Fibroblast of lung (primary cell): Measurements from ENCODE around the gene SLC22A14.

Experiments used
- EZH2 ChIP-seq: IDR thresholded peaks from 2 replicates; pipeline ENCODE4 v1.5.1; 2012; ENCODE audit warnings: low read length, control low read depth, mild to moderate bottlenecking; ENCODE audit errors: missing control alignments
- TF ChIP-seq, protein P1 (sequence below), 2 donors: IDR thresholded peaks in 1 of 2; conservative IDR thresholded peaks in 1 of 2; 1 replicate in 1 of 2; 2 replicates in 1 of 2; pipeline ENCODE4 v1.5.1; 2011 to 2012; ENCODE audit warnings: low read length in 2 of 2, control low read depth in 1 of 2, inconsistent platforms in 1 of 2, low read depth in 1 of 2, mild to moderate bottlenecking in 1 of 2

DNA sequence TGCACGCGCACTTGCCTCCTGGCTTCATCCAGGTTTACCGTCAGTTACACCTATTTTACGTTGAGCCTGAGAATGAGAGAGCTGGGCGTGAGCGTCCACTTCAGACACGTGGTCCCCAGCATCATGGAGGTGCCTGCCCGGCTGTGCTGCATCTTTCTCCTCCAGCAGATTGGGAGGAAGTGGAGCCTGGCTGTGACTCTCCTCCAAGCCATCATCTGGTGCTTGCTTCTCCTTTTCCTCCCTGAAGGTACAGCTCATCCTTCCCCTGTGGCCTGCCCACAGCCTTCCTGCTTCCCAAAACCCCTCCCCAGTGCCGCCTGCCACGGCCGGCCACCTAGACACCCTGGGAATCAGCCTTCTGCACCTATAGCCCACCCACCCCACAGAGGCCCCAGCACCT lies 31.6 kb downstream of the SLC22A14 start:
- TF ChIP-seq, protein P1, sequence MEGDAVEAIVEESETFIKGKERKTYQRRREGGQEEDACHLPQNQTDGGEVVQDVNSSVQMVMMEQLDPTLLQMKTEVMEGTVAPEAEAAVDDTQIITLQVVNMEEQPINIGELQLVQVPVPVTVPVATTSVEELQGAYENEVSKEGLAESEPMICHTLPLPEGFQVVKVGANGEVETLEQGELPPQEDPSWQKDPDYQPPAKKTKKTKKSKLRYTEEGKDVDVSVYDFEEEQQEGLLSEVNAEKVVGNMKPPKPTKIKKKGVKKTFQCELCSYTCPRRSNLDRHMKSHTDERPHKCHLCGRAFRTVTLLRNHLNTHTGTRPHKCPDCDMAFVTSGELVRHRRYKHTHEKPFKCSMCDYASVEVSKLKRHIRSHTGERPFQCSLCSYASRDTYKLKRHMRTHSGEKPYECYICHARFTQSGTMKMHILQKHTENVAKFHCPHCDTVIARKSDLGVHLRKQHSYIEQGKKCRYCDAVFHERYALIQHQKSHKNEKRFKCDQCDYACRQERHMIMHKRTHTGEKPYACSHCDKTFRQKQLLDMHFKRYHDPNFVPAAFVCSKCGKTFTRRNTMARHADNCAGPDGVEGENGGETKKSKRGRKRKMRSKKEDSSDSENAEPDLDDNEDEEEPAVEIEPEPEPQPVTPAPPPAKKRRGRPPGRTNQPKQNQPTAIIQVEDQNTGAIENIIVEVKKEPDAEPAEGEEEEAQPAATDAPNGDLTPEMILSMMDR (conservative IDR thresholded peaks at IDR 0.05 in 1 of 2, IDR thresholded peaks at IDR 0.05 in 1 of 2; ENCODE audit: low read depth in 1 of 2, low read length in 2 of 2) = no peak
- TF ChIP-seq EZH2 = no peak
